CD14-positive monocyte (primary cell): Measurements from ENCODE around the gene ARHGAP35. TPM values are rescaled to one million over a fixed set of nuclear protein-coding genes. Genes with fewer than 3 reads are reported as not detected.
A peak's percentile ranks its signal among the peaks of the same experiment; 100 is the strongest.

Source experiments
- DNase-seq, 3 donors: peaks; one replicate each; pipeline ENCODE4 v3.0.0-alpha.2; 2011 to 2022
- H2AFZ ChIP-seq: 2 replicates; pipeline ENCODE4 v1.6.0; 2012; ENCODE audit warnings: mild to moderate bottlenecking, low read depth, low read length, inconsistent platforms; ENCODE audit not compliant: insufficient read depth, poor library complexity, severe bottlenecking
- H3K27ac ChIP-seq, 2 donors: 1 replicate in 1 of 2; 2 replicates in 1 of 2; pipeline ENCODE4 v1.5.1; 2012 to 2013; ENCODE audit warnings: low read length in 2 of 2, control low read depth in 1 of 2, inconsistent platforms in 1 of 2, low read depth in 1 of 2, mild to moderate bottlenecking in 1 of 2
- H3K27me3 ChIP-seq, 2 donors: one replicate each; pipeline versions ENCODE4 v1.6.0 to v1.6.1; 2011 to 2013; ENCODE audit warnings: low read length in 2 of 2; ENCODE audit not compliant: control insufficient read depth in 2 of 2, insufficient read depth in 2 of 2
- H3K36me3 ChIP-seq, 2 donors: replicated peaks in 1 of 2; 1 replicate in 1 of 2; 2 replicates in 1 of 2; pipeline versions ENCODE4 v1.5.1 to v1.6.1; 2012 to 2013; ENCODE audit warnings: low read length in 2 of 2, control low read depth in 1 of 2, inconsistent platforms in 1 of 2, mild to moderate bottlenecking in 1 of 2; ENCODE audit not compliant: insufficient read depth in 2 of 2, control insufficient read depth in 1 of 2
- H3K4me1 ChIP-seq, 2 donors: 1 replicate in 1 of 2; 2 replicates in 1 of 2; pipeline versions ENCODE4 v1.5.1 to v1.6.1; 2012 to 2013; ENCODE audit warnings: low read length in 2 of 2, control low read depth in 1 of 2, inconsistent platforms in 1 of 2, mild to moderate bottlenecking in 1 of 2, moderate library complexity in 1 of 2; ENCODE audit not compliant: insufficient read depth in 2 of 2, control insufficient read depth in 1 of 2
- H3K4me2 ChIP-seq: replicated peaks from 2 replicates; pipeline ENCODE3; 2012; ENCODE audit warnings: low read length, moderate library complexity, mild to moderate bottlenecking; ENCODE audit not compliant: poor library complexity, severe bottlenecking; ENCODE audit errors: extremely low read depth
- H3K4me3 ChIP-seq, 3 experiments: fragments of 200-600 bp in 1 of 3; sonication (generic) in 1 of 3; replicated peaks in 1 of 3; 1 replicate in 2 of 3; 2 replicates in 1 of 3; pipeline ENCODE4 v1.5.1; 2011 to 2013; ENCODE audit warnings: low read length in 3 of 3, mild to moderate bottlenecking in 3 of 3, control low read depth in 2 of 3, low read depth in 2 of 3, inconsistent platforms in 1 of 3, moderate library complexity in 1 of 3
- H3K79me2 ChIP-seq: 2 replicates; pipeline ENCODE4 v1.6.0; 2012; ENCODE audit warnings: mild to moderate bottlenecking, control low read depth, inconsistent platforms, low read length, moderate library complexity; ENCODE audit not compliant: insufficient read depth
- H3K9ac ChIP-seq: 2 replicates; pipeline ENCODE4 v1.6.0; 2017; ENCODE audit warnings: low read length, mild to moderate bottlenecking; ENCODE audit not compliant: insufficient read depth, poor library complexity, severe bottlenecking
- H3K9me3 ChIP-seq, 2 donors: replicated peaks in 1 of 2; 1 replicate in 1 of 2; 2 replicates in 1 of 2; pipeline versions ENCODE4 v1.5.1 to v1.6.1; 2012 to 2013; ENCODE audit warnings: low read length in 2 of 2, control low read depth in 1 of 2; ENCODE audit not compliant: control insufficient read depth in 1 of 2, insufficient read depth in 1 of 2
- H4K20me1 ChIP-seq: 2 replicates; pipeline ENCODE4 v1.6.0; 2012; ENCODE audit warnings: mild to moderate bottlenecking, low read length, control low read depth, moderate library complexity; ENCODE audit not compliant: insufficient read depth
- H3K27ac Mint-ChIP-seq, 7 donors: one replicate each; pipeline ENCODE4 v1.8.0; 2020; ENCODE audit warnings: mild to moderate bottlenecking in 7 of 7, mixed read lengths in 7 of 7, moderate library complexity in 6 of 7, inconsistent platforms in 2 of 7
- H3K27me3 Mint-ChIP-seq, 3 donors: one replicate each; pipeline ENCODE4 v1.8.0; 2021 to 2022; ENCODE audit warnings: low read depth in 3 of 3, mild to moderate bottlenecking in 3 of 3, mixed read lengths in 3 of 3, moderate library complexity in 3 of 3, inconsistent platforms in 1 of 3
- H3K36me3 Mint-ChIP-seq, 2 donors: one replicate each; pipeline ENCODE4 v1.8.0; 2020; ENCODE audit warnings: mixed read lengths in 2 of 2, inconsistent platforms in 1 of 2, mild to moderate bottlenecking in 1 of 2
- H3K4me1 Mint-ChIP-seq: one replicate; pipeline ENCODE4 v1.8.0; 2020; ENCODE audit warnings: mild to moderate bottlenecking, mixed read lengths
- H3K4me3 Mint-ChIP-seq, 2 donors: one replicate each; pipeline ENCODE4 v1.8.0; 2020; ENCODE audit warnings: mild to moderate bottlenecking in 2 of 2, mixed read lengths in 2 of 2, moderate library complexity in 1 of 2
- H3K9me3 Mint-ChIP-seq, 7 donors: one replicate each; pipeline ENCODE4 v1.8.0; 2020 to 2022; ENCODE audit warnings: mixed read lengths in 7 of 7, mild to moderate bottlenecking in 6 of 7, moderate library complexity in 6 of 7, inconsistent platforms in 2 of 7
- CTCF ChIP-seq: fragments of 200-600 bp; IDR thresholded peaks from one replicate; pipeline ENCODE4 v1.8.0; 2022; ENCODE audit warnings: antibody characterized with exemption, mild to moderate bottlenecking
- WGBS: methylation state at CpG from one replicate; pipeline ENCODE4 v1.1.5; 2013; ENCODE audit warnings: missing lambda C conversion rate; ENCODE audit not compliant: insufficient coverage; 5-methylcytosine and 5-hydroxymethylcytosine counted together
- intact Hi-C, 2 donors: fragments of 100-400 bp; cut with micrococcal nuclease; formaldehyde crosslinking; loops; one replicate each; pipeline versions ENCODE4 v1.15.0 to v1.15.1; 2023
- polyA plus RNA-seq, 3 donors: library from polyadenylated mRNA; depleted of rRNA in 1 of 3; unstranded in 2 of 3; stranded (reverse) in 1 of 3; fragments of 300-500 nt in 2 of 3; fragments of >200 nt in 1 of 3; fragmentation: Illumina TruSeq in 2 of 3; gene quantifications; 1 replicate in 2 of 3; 2 replicates in 1 of 3; pipeline ENCODE4 v1.2.3, GENCODE V29; 2012 to 2021

The ARHGAP35 gene
- polyA plus RNA-seq, 3 donors: 1.5 to 7.6 (median 2.0) TPM

- Histone ChIP-seq H3K9ac (no peak overlapping the region), H2AFZ (no peak overlapping the region), H3K9me3 (no peaks in the 10 kb centered on the region), H3K4me1 (peaks cover 55 to 62% of the 10 kb centered on the region in 2 donors), H3K79me2 (no peaks in the 10 kb centered on the region), H3K36me3 (no peaks in the 10 kb centered on the region), H3K4me2 (no peak overlapping the region), H3K4me3 (no peak overlapping the region), H3K27ac (peak overlapping the region in 1 of 2 donors; percentile 22), H4K20me1 (no peaks in the 10 kb centered on the region), H3K27me3 (no peaks in the 10 kb centered on the region)
- DNase-seq: no peak
- peak overlapping the region in 5 of 7 donors; percentile 20 to 74 (median 72) for H3K27ac Mint-ChIP-seq
- no peaks in the 10 kb centered on the region for H3K36me3 Mint-ChIP-seq
- intact Hi-C loops: no loop called here
- no peak for TF ChIP-seq CTCF
- H3K9me3 Mint-ChIP-seq: peaks cover 0 to 4% (median 0%) of the 10 kb centered on the region in 7 donors
- no peak overlapping the region for H3K4me3 Mint-ChIP-seq
- WGBS: 97% methylated on average over 3 of the region's 6 CpGs
- peaks cover 55% of the 10 kb centered on the region for H3K4me1 Mint-ChIP-seq
- H3K27me3 Mint-ChIP-seq: peaks cover 0 to 10% (median under 1%) of the 10 kb centered on the region in 3 donors
These were observed 37.7 kb upstream of the ARHGAP35 start for GRCh38 chr19:46823049-46823448.

- WGBS: 24% methylated on average over 8 of the region's 21 CpGs
- H2AFZ ChIP-seq: peak overlapping the region; percentile 39
- peak; percentile 74 to 92 (median 84) for DNase-seq
- H3K36me3 ChIP-seq: no peaks in the 10 kb centered on the region
- H3K4me3 Mint-ChIP-seq: peak overlapping the region; percentile 77 to 84
- H3K27ac ChIP-seq: peak overlapping the region; percentile 91 to 93
- no peaks in the 10 kb centered on the region for H3K27me3 ChIP-seq
- H3K4me1 Mint-ChIP-seq: peaks cover 55% of the 10 kb centered on the region
- peak overlapping the region in 1 of 3 experiments; percentile 63 for H3K4me3 ChIP-seq
- peak overlapping the region; percentile 94 to 99 (median 98) for H3K27ac Mint-ChIP-seq
- no peaks in the 10 kb centered on the region for H3K36me3 Mint-ChIP-seq
- no peak for TF ChIP-seq CTCF
- no peaks in the 10 kb centered on the region for H3K79me2 ChIP-seq
- H3K4me1 ChIP-seq: peaks cover 56 to 58% of the 10 kb centered on the region in 2 donors
- H3K27me3 Mint-ChIP-seq: peaks cover 0 to 8% (median under 1%) of the 10 kb centered on the region in 3 donors
- no peaks in the 10 kb centered on the region for H4K20me1 ChIP-seq
- peak overlapping the region; percentile 52 for H3K4me2 ChIP-seq
- peak overlapping the region; percentile 62 for H3K9ac ChIP-seq
- intact Hi-C loops: loop anchor here (2.0 to 5.0 kb wide), 2 partner anchors 33 to 38 kb away; no protein-coding TSS in a partner anchor
- H3K9me3 ChIP-seq: no peaks in the 10 kb centered on the region
- peaks cover 0 to 3% (median 0%) of the 10 kb centered on the region in 7 donors for H3K9me3 Mint-ChIP-seq
These were observed 35.7 kb upstream of the ARHGAP35 start for GRCh38 chr19:46824890-46825730.
